ENCODE data around the gene ALK.

Gene ALK

GRCh38 chr2:29446847-29447246 is 474.5 kb downstream of the ALK start:
- DNase-seq (ENCODE audit: low read depth) = no peak

- DNase-seq (ENCODE audit: low read depth) = no peak
Observed at GRCh38 chr2:29444150-29444549, 477.2 kb downstream of the ALK start.

GRCh38 chr2:29443627-29444026 is 477.8 kb downstream of the ALK start:
- DNase-seq (ENCODE audit: low read depth) = no peak

- no peak for DNase-seq (ENCODE audit: low read depth)
Observed at GRCh38 chr2:29443151-29443550, 478.2 kb downstream of the ALK start.

GRCh38 chr2:29440921-29441623 is 480.3 kb downstream of the ALK start:
- no peak for DNase-seq (ENCODE audit: low read depth)

- DNase-seq (ENCODE audit: low read depth) = no peak
Observed at GRCh38 chr2:29433920-29434319, 487.5 kb downstream of the ALK start.

GRCh38 chr2:29433128-29433527 is 488.3 kb downstream of the ALK start:
- no peak for DNase-seq (ENCODE audit: low read depth)

GRCh38 chr2:29431485-29431884 is 489.9 kb downstream of the ALK start:
- no peak for DNase-seq (ENCODE audit: low read depth)

- DNase-seq (ENCODE audit: low read depth) = no peak
Observed at GRCh38 chr2:29430382-29431112, 490.8 kb downstream of the ALK start.

- no peak for DNase-seq (ENCODE audit: low read depth)
Observed at GRCh38 chr2:29426354-29426753, 495.0 kb downstream of the ALK start.

GRCh38 chr2:29425866-29426265 is 495.5 kb downstream of the ALK start:
- DNase-seq (ENCODE audit: low read depth) = no peak

GRCh38 chr2:29423061-29423666 is 498.2 kb downstream of the ALK start:
- DNase-seq (ENCODE audit: low read depth) = no peak

- DNase-seq (ENCODE audit: low read depth) = no peak
Observed at GRCh38 chr2:29420999-29421782, 500.2 kb downstream of the ALK start.

- no peak for DNase-seq (ENCODE audit: low read depth)
Observed at GRCh38 chr2:29420464-29420863, 500.9 kb downstream of the ALK start.

GRCh38 chr2:29417630-29418029 is 503.8 kb downstream of the ALK start:
- no peak for DNase-seq (ENCODE audit: low read depth)

GRCh38 chr2:29412197-29412925 is 509.0 kb downstream of the ALK start:
- DNase-seq (ENCODE audit: low read depth) = no peak

- DNase-seq (ENCODE audit: low read depth) = no peak
Observed at GRCh38 chr2:29405707-29406106, 515.7 kb downstream of the ALK start.

- no peak for DNase-seq (ENCODE audit: low read depth)
Observed at GRCh38 chr2:29405266-29405665, 516.1 kb downstream of the ALK start.

GRCh38 chr2:29401994-29402393 is 519.4 kb downstream of the ALK start:
- DNase-seq (ENCODE audit: low read depth) = no peak

GRCh38 chr2:29400930-29401653 is 520.3 kb downstream of the ALK start:
- no peak for DNase-seq (ENCODE audit: low read depth)

Measured in activated T-cell treated with anti-CD3 and anti-CD28 coated beads for 1 hour (primary cell).